Upper lobe of left lung (tissue), 6 donors: ENCODE results near the gene ANGPT4. TPM values are rescaled to one million over a fixed set of nuclear protein-coding genes. Genes with fewer than 3 reads are reported as not detected.
A peak's percentile ranks its signal among the peaks of the same experiment; 100 is the strongest.

Experiments
- ATAC-seq, 2 donors: fragments of 200-7000 bp; cut with Tn5 transposase; one replicate each; pipeline ENCODE4 v1.9.1; 2022; ENCODE audit warnings: mild to moderate bottlenecking in 2 of 2, moderate library complexity in 2 of 2; ENCODE audit not compliant: low FRiP score in 2 of 2
- DNase-seq, 2 donors: peaks; one replicate each; pipeline ENCODE4 v3.0.0-alpha.2; 2019 to 2020
- H3K27ac ChIP-seq, 4 donors: fragments of 200-600 bp; sonication (generic); one replicate each; pipeline ENCODE4 v1.5.1; 2016 to 2019
- H3K27me3 ChIP-seq, 4 donors: fragments of 200-600 bp; sonication (generic); one replicate each; pipeline ENCODE4 v1.5.1; 2017 to 2019
- H3K36me3 ChIP-seq, 4 donors: fragments of 200-600 bp; sonication (generic); one replicate each; pipeline ENCODE4 v1.5.1; 2016 to 2019
- H3K4me1 ChIP-seq, 4 donors: fragments of 200-600 bp; sonication (generic); one replicate each; pipeline ENCODE4 v1.5.1; 2018 to 2019
- H3K4me3 ChIP-seq, 4 donors: fragments of 200-600 bp; sonication (generic); one replicate each; pipeline ENCODE4 v1.5.1; 2017 to 2019; ENCODE audit warnings: mild to moderate bottlenecking in 2 of 4, moderate library complexity in 1 of 4
- H3K9me3 ChIP-seq, 4 donors: fragments of 200-600 bp; sonication (generic); one replicate each; pipeline ENCODE4 v1.5.1; 2018 to 2019
- EP300 ChIP-seq, 4 donors: sonication (generic); formaldehyde crosslinking; IDR thresholded peaks; one replicate each; pipeline ENCODE4 v1.5.1; 2017; ENCODE audit warnings: antibody characterized with exemption in 4 of 4, control low read depth in 2 of 4
- POLR2A ChIP-seq, 4 donors: fragments of 450-650 bp; IDR thresholded peaks; one replicate each; pipeline ENCODE4 v1.5.1; 2016 to 2017; ENCODE audit warnings: antibody characterized with exemption in 4 of 4, mild to moderate bottlenecking in 2 of 4
- POLR2AphosphoS5 ChIP-seq, 2 donors: sonication (generic); formaldehyde crosslinking; IDR thresholded peaks; one replicate each; pipeline ENCODE4 v1.5.1; 2017; ENCODE audit warnings: antibody characterized with exemption in 2 of 2
- WGBS, 2 donors: methylation state at CpG; one replicate each; pipeline ENCODE4 v1.1.5; 2017 to 2018; 5-methylcytosine and 5-hydroxymethylcytosine counted together
- total RNA-seq, 6 donors: library from RNA; depleted of rRNA in 4 of 6; stranded (reverse); fragments of >200 nt in 4 of 6; gene quantifications; one replicate each; pipeline versions ENCODE4 v1.1.0 to v1.2.1, GENCODE V29; 2016 to 2021
- TF ChIP-seq, protein P1 (sequence below), 6 experiments: fragments of 450-650 bp in 4 of 6; fragments of 200-600 bp in 2 of 6; sonication (generic) in 2 of 6; IDR thresholded peaks; one replicate each; pipeline ENCODE4 v1.5.1; 2016 to 2019; ENCODE audit warnings: antibody characterized with exemption in 6 of 6
- donor health status: DM: no; HTN: no; CAD: no; lungs with moderate emphysema.
- donor health status: DM: no; HTN: yes; CAD: no; lungs with severe emphysema.

ANGPT4 gene
- total RNA-seq, 6 donors from 2014 or later, result 0.39 to 3.0 (median 1.4) TPM

DNA sequence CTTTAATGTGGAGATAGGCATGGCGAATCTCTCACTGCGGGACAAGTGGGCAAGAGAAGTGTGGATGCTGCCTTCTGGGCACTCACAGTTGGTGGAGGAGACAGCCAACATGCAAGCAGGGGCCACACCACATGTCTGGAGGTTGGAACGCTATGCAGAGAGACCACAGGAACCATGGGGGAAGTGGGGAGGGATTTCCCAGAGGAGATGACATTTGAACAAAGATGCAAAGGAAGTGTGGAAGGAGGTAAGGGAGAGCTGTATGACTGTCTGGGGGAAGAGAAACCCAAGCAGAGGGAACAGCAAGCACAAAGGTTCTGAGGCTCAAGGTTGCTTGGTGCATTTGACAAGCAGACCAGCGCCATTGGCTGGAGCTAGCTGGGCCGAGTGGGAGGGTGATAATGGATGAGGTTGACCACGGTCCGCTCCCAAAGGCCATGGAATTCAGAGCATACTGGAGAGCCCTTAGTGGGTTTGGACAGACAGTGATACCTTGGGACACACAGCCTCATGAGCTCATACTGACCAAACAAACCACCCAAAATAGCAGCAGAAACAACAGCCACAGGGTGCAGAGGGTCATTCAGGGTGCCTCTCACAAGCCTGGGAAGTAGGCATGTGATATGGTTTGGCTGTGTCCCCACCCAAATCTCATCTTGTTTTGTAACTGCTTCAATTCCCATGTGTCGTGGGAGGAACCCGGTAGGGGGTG, 90.3 kb downstream of the ANGPT4 start:
- Histone ChIP-seq H3K4me1 (peaks cover 0 to 14% (median 2%) of the 10 kb centered on the region in 4 donors), H3K27ac (no peak overlapping the region), H3K27me3 (no peaks in the 10 kb centered on the region), H3K36me3 (no peaks in the 10 kb centered on the region), H3K4me3 (no peak overlapping the region), H3K9me3 (no peaks in the 10 kb centered on the region)
- ATAC-seq, result peak in 1 of 2 donors; percentile 28
- WGBS, 2 donors, result 79 to 92% methylated on average over 7 to 9 of the region's 9 CpGs
- TF ChIP-seq POLR2A (IDR thresholded peaks at IDR 0.05) (no peak), POLR2AphosphoS5 (IDR thresholded peaks at IDR 0.05) (no peak), EP300 (IDR thresholded peaks at IDR 0.05) (no peak)
- TF ChIP-seq, protein P1, sequence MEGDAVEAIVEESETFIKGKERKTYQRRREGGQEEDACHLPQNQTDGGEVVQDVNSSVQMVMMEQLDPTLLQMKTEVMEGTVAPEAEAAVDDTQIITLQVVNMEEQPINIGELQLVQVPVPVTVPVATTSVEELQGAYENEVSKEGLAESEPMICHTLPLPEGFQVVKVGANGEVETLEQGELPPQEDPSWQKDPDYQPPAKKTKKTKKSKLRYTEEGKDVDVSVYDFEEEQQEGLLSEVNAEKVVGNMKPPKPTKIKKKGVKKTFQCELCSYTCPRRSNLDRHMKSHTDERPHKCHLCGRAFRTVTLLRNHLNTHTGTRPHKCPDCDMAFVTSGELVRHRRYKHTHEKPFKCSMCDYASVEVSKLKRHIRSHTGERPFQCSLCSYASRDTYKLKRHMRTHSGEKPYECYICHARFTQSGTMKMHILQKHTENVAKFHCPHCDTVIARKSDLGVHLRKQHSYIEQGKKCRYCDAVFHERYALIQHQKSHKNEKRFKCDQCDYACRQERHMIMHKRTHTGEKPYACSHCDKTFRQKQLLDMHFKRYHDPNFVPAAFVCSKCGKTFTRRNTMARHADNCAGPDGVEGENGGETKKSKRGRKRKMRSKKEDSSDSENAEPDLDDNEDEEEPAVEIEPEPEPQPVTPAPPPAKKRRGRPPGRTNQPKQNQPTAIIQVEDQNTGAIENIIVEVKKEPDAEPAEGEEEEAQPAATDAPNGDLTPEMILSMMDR (IDR thresholded peaks at IDR 0.05), result no peak
- peak in 1 of 2 donors; percentile 19 for DNase-seq

DNA sequence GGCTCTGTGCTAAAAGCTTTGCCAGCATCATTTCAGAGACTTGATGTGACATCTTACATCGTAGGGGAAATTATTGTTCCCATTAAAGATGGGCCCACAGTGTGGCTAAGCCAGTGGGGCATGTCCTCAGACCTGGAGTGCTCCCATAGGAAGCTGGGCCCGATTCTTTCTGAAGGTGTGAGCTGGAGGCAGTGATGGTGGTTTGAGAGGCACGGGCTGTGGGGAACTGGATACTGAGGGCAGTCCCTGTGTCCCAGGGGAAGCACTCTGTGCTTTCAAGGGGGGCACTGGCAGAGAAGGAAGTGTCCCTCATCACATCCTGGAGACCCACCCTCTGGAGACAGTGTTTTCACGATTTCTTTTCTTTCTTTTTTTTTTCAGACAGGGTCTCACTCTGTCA, 91.2 kb downstream of the ANGPT4 start:
- ATAC-seq, result no peak
- no peaks in the 10 kb centered on the region for H3K27me3 ChIP-seq
- H3K36me3 ChIP-seq, result no peaks in the 10 kb centered on the region
- TF ChIP-seq POLR2A (IDR thresholded peaks at IDR 0.05) (no peak), POLR2AphosphoS5 (IDR thresholded peaks at IDR 0.05) (no peak), EP300 (IDR thresholded peaks at IDR 0.05) (no peak)
- TF ChIP-seq, protein P1 (IDR thresholded peaks at IDR 0.05), result no peak
- H3K4me1 ChIP-seq, result peaks cover 0 to 14% (median 2%) of the 10 kb centered on the region in 4 donors
- no peak overlapping the region for H3K4me3 ChIP-seq
- peak in 1 of 2 donors; percentile 8 for DNase-seq
- no peak overlapping the region for H3K27ac ChIP-seq
- whole genome bisulfite sequencing, 2 donors, result 67 to 75% methylated on average over 3 to 4 of the region's 4 CpGs
- no peaks in the 10 kb centered on the region for H3K9me3 ChIP-seq

DNA sequence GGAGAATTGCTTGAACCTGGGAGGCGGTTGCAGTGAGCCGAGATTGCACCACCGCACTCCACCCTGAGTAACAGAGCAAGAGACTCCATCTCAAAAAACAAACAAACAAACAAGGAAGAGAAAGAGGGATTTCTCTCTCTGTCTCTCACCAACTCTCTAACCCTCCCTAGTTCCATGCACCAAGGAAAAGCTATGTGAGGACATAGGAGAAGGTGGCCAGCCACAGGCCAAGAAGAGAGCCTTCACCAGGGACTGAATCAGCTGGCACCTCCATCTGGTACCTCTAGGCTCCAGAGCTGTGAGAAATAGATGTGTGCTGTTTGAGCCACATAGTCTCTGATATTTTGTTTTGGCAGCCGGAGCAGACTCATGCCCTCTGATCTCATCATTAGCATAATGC, 91.6 kb downstream of the ANGPT4 start:
- Histone ChIP-seq H3K27me3 (no peaks in the 10 kb centered on the region), H3K9me3 (no peaks in the 10 kb centered on the region), H3K27ac (no peak overlapping the region), H3K4me1 (peaks cover 0 to 10% (median 2%) of the 10 kb centered on the region in 4 donors), H3K36me3 (no peaks in the 10 kb centered on the region), H3K4me3 (no peak overlapping the region)
- 80 to 96% methylated on average over 4 of the region's 4 CpGs for WGBS, 2 donors
- DNase-seq (peak in 1 of 2 donors; percentile 6), ATAC-seq (no peak)
- TF ChIP-seq, protein P1 (IDR thresholded peaks at IDR 0.05), result no peak
- TF ChIP-seq EP300 (IDR thresholded peaks at IDR 0.05), result no peak
- TF ChIP-seq POLR2AphosphoS5 (IDR thresholded peaks at IDR 0.05), result no peak
- TF ChIP-seq POLR2A (IDR thresholded peaks at IDR 0.05), result no peak

DNA sequence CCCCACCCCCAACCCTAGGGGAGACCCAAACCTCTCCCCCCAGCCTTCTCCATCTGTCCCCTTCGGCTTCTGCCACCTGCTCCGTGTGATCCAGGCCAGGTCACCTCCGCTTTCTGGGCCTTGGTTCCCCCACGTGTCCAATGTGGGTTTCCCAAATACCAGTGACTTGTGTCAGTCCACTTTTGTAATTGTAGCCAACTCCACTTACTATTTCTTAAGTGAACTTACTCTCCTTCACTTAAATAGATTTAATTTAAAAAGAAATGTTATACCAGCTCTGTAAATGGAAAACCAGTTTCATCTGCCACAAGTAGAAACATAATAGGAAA, 92.6 kb downstream of the ANGPT4 start:
- 89 to 93% methylated on average over 4 of the region's 4 CpGs for WGBS, 2 donors
- H3K27me3 ChIP-seq, result no peaks in the 10 kb centered on the region
- DNase-seq (no peak), ATAC-seq (no peak)
- TF ChIP-seq POLR2A (IDR thresholded peaks at IDR 0.05), result no peak
- TF ChIP-seq EP300 (IDR thresholded peaks at IDR 0.05), result no peak
- TF ChIP-seq POLR2AphosphoS5 (IDR thresholded peaks at IDR 0.05), result no peak
- TF ChIP-seq, protein P1 (IDR thresholded peaks at IDR 0.05), result no peak
- peaks cover 0 to 11% (median 5%) of the 10 kb centered on the region in 4 donors for H3K4me1 ChIP-seq
- H3K36me3 ChIP-seq, result no peaks in the 10 kb centered on the region
- no peaks in the 10 kb centered on the region for H3K9me3 ChIP-seq
- no peak overlapping the region for H3K4me3 ChIP-seq
- no peak overlapping the region for H3K27ac ChIP-seq
